ENCODE data around the gene ABLIM2.
"Not testable (repeated sequence)": the region's sequence is repeated elsewhere in the genome, so short reads cannot be mapped to it uniquely, and the experiment has no call there.

ABLIM2 gene

DNA sequence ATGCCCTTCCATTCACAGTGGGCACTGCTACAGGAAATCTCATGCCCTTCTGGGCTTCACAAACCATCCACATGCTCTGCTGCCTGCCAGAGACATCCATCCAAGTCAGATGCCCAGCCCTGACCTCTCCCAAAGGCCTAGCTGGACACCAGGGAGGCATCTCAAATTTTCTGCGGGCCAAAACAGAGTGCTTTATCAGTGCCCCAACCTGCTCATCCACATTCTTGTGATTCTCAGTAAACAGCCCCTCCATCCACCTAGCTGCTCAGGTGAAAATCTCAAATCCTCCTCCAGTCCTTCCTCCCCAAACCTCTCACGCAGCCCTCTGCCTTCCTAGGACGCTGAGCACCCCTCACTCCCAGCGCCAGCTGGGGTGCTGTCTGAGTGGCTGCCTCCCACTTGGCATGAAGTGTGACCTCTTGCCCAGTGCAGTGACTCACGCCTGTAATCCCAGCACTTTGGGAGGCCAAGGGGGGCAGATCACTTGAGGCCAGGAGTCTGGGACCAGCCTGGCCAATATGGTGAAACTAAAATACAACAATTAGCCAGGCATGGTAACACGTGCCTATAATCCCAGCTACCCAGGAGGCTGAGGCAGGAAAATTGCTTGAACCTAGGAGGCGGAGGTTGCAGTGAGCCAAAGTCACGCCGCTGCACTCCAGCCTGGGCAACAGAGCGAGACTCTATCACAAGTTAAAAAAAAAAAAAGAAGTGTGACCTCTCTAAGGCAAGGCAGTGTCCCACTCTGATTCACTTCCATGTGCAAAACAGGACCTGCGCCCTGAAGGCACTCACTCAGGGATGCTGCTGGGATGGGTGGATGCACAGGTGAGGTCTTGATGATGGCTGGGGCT, 217.3 kb downstream of the ABLIM2 start:
- DNase-seq (ENCODE audit: low read depth in 2 of 2): no peak

DNA sequence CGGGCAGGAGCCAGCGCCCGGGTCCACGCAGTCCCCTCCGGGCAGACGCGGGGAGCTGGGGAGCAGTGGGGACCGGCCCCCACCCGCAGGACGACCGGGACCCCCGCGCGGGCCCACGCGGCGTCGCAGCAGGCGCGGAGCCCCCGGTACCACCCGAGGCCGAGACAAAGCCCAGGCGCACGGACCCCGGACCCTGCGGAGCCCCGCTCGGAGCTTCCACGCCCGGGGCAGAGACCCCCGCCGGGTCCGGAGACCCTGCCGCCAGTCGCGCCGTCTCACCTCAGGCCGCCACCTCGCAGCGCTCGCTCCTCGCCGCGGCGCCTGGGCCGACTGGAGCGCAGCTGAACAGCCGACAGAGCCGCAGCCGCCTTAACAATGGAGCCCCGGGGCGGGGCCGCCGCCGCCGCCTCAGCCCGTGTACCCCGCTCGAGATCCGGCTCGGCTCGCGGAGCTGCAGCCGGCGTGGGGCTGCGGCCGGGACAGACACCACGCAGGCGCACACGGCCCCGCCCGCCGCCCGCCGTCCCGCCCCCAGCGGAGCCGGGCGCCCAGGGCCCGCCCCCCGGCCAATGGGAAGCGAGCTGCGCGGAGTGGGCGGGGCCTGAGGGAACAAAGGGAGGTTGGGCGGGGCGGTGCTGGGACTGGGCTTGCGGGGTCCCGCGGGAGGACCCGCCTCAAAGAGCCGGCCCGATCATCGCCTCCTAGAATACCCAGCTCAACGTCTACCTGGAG, 219.1 kb downstream of the ABLIM2 start, which contains the start of gene AFAP1:
TSS of gene AFAP1 (minus strand) at position 485 of the 732 bp plus-strand sequence. CDS start 67,783 bp downstream, outside the sequence.
- peak; percentile 66 to 79 for DNase-seq (ENCODE audit: low read depth in 2 of 2)

DNA sequence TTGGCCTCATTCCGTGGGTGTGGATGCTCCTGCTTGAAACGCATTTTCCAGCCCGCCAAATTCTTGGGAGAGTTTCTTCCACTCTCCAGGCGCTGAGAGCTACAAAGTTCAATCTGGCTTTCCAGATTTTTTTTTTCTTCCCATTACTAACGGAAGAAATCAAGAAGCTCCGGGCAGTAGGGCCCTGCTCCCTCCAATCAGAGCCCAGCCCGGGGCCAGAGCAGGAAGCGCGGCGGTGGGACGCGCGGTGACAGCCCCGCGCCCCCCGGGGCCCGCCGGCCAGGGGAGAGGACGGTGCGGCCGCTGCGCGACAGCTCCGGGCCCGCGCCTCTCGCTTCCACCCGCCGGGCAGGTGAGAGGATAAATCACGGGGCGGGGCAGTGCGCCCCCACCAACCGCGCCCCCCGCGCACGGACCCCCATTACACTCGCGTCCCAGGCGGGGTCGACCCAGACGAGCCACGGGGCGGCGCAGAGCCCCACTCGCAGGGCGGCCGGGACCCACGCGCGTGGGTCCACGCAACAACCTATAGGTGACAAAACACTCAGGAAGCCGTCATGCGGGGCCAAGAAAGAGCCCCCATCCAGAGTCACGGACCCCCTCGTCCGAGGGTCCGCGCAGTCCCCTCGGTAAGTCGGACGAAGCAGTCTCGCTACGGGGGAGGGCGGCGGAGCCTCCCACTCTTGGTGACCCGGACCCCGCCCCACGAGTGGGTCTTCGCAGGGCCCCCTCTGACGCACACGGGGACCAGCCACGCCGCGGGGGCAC, 219.8 kb downstream of the ABLIM2 start:
- DNase-seq (ENCODE audit: low read depth in 2 of 2): no peak

DNA sequence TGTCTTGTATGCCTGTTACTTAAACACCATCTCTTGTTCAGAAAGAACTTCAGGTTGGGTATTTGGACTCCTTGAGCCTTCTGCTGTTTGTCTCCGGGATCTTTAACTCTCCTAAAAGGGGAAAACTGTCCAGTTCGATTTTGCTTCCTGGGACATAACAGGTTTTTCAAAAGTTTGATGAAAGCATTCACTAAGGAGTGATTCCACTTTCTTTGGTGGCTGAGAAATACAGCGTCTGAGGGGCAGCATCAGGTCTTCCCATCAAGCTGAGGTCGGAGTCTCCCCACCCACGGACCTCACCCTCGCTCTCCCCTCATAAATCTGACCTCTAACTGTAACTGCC, 220.4 kb downstream of the ABLIM2 start:
- DNase-seq (ENCODE audit: low read depth in 2 of 2): no peak

DNA sequence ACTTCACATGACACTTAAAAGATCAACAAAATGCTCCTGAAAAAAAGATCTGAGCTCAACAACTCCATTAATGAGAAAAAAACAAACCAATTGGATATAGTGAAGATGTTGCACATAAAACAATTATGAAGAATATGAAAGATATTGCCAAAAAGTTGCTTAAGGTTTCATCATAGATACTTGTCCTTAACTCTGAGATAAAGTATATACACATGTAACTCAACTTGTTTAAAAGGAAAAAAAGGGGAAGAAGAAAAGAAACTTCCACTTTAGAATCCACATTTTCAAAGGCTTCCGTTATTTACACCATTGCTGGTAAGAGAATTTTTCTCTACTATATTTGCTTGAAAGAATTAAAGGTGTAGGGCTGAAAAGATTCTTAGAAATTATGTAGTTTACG, 221.6 kb downstream of the ABLIM2 start:
- no peak for DNase-seq (ENCODE audit: low read depth in 2 of 2)

DNA sequence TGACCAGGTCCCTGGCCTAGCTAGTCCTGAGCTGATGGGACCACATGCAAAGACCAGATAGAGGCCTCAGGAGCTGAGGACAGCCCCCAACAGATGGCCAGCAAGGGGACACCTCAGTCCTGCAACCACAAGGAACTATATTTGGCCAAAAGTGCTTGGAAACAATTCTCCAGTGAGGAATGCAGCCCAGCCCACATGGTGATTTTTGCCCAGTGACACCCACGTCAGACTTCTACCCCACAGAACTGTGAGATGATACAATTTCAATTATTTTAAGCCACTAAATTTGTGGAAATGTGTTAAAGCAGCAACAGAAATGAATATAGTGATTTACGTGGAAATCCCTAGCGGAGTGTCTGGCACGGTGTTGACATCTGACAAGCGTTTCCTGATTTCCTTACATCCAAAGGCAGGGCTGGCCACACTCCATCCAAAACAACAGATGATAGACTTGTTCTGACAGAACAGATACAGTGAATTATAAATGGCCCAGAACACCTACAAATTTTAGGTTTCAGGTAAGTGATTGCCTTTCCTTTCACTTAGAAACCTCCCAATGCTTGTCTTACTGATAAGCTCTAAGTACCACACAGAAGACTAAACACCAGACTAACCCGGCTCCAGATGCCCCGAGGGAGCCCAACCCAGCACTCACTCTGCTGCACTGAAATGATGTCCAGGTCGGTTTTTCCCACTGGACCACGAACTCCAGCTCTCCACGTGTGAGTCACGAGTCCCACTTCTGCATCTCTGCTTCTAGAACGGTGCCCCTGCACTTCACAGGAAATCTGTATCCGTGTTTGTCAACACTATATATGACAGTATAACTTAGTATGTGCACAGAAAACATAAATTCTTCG, 224.7 kb downstream of the ABLIM2 start:
- DNase-seq (ENCODE audit: low read depth in 2 of 2): no peak

DNA sequence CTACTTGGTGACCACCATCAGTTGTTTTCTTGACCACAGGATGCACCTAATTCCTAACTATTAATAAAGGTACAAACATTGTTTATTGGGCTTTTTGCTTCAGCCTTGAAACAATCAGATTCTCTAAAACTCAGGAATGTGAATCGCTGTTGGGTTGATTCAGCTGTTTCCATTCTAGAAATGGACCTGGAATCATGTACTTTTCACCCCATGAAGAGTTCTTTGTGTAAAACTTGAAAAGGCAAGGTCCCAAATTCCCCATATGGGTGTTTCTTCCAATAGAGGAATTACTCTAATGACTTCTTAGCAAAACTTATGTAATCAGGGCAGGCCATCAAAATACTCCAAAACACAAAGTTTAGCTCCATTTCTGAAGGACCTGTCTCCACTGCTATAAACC, 226.3 kb downstream of the ABLIM2 start:
- no peak for DNase-seq (ENCODE audit: low read depth in 2 of 2)

DNA sequence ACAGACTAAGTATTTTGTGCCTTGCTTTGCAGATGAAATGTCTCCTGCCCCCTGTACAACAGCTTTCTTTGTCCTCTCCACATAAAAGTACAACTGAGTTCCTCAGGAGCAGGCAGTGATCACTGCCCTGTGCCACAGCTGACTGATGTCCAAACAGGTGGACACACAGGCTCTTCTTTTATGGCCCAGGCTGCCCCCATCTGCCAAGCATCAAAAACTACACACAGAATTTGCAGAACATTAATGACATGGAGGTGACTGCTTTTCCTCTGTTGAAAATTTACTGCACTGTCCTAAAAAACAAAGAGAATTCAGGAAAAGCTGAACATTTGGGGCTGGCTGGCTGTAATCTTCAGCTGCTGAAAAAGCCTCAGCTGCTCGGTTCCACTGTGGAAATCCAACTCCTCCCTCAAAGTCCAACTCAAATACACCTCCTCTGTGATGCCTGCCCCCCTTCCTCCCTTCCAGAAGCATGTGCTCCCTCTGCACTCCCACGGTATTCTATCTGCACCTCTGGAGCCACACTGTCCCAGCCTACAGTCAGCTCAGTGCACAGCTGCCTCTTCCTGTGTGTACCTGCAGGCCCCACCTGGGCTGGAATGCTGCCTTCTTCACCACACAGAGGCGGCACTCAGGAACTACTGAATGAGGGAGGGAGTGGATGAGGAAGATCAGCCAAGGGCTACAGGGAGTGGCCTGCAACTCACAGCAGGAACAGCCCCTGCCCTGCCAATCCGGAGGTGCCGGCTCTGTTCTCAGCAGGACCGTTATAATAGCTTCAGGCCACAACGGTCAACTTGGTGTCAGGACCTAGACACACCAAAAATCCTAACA, 229.3 kb downstream of the ABLIM2 start:
- DNase-seq (ENCODE audit: low read depth in 2 of 2): no peak

DNA sequence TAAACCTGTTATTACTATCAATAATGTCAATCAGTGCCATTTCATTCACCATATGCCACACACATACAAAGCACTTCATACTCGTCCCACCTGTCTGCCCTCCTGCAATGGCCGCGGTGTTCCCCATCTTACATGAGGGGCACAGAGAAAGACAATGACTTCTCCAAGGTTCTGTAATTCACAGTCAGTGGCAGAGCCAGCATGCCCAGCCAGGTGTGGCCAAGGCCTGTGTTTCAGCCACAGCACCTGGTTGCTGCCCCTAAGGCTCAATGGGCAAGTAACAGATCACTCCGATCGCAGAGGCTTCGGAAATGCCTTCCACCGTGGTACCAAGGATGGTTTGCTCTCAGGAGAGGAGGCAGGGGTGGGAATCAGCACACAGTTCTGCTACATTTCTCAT, 229.9 kb downstream of the ABLIM2 start:
- DNase-seq (ENCODE audit: low read depth in 2 of 2): no peak

DNA sequence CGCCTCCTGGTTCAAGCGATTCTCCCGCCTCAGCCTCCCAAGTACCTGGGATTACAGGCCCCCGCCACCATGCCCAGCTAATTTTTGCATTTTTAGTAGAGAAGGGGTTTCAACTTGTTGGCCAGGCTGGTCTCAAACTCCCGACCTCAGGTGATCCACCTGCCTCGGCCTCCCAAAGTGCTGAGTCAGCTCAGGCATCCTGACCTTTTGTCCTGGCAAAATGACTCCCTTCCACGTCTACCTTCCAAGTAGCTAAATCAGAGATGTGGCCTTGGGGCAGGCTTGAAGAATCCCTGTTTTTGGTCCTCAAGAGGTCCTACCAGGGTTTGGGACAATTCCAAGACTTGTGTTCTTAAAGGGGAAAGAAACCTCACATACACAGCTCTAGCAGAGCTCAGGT, 231.8 kb downstream of the ABLIM2 start:
- no peak for DNase-seq (ENCODE audit: low read depth in 2 of 2)

DNA sequence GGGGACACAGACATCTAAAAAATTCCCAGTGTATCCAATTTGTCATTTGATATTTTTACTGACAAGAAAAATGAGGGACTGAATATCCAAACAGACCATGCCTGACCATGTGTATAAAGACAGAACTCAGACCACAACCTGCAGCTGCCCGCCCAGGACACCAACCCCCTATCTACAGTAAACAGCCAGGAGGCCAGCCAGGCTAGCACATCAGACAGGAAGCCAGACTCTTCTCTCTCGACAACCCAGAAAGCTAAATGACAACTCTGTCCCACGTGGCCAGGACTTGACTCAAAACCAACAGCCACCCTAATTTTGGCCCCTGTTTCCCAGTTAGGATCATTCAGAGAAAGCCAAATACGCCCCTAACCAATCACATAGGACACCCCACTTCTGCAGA, 234.0 kb downstream of the ABLIM2 start:
- no peak for DNase-seq (ENCODE audit: low read depth in 2 of 2)

DNA sequence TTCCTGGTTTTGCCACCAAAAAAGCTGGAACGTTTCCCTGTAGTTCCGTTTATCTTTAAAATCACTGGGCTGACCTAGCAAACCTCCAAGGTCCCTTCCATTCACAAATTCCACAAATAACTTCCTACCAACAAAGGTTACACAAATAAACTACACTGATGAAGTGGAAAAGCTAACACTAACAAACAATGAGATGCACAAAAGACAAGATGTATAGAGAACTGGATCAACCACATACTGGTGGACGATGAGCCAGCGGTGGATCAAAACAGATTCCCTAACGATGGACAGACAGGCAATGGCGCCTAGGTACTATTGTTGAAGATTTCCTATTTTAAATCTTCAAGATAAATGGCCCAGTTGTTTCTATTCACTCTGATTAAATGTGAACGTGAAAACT, 234.4 kb downstream of the ABLIM2 start:
- no peak for DNase-seq (ENCODE audit: low read depth in 2 of 2)

DNA sequence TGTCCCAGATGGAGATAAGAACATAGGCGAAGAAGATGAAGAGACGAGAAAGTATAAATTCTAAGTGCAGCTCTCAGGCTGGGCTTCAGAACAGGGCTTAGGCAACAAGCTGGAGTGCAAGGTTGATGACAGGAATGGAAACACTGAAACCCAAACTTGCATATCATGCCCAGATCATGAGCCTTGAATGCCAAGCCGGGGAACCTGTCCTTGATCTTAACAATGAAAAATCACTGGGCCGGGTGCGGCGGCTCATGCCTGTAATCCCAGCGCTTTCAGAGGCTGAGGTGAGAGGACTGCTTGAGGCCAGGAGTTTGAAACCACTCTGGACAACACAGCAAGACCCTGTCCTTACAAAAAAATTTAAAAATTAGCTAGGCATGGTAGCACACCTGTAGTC, 236.1 kb downstream of the ABLIM2 start:
- DNase-seq (ENCODE audit: low read depth in 2 of 2): no peak

DNA sequence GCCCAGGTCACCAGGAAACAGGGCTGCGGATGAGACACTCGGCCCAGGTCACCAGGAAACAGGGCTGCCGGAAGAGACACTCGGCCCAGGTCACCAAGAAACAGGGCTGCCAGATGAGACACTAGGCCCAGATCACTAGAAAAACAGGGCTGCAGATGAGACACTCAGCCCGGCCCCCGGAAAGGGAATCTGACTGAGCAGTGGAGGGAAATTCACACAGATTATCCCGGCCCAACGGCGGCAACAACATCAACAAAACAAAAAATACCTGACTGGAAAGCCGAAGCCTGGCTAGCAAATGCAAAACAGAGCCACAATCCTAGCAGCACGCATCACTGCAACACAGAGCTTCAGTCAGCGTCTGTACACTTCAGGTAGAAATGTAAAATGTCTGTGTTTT, 239.6 kb downstream of the ABLIM2 start:
- DNase-seq (ENCODE audit: low read depth in 2 of 2): no peak

DNA sequence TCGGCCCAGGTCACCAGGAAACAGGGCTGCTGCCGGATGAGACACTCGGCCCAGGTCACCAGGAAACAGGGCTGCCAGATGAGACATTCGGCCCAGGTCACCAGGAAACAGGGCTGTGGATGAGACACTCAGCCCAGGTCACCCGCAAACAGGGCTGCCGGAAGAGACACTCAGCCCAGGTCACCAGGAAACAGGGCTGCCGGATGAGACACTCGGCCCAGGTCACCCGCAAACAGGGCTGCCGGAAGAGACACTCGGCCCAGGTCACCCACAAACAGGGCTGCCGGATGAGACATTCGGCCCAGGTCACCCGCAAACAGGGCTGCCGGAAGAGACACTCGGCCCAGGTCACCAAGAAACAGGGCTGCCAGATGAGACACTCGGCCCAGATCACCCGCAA, 240.4 kb downstream of the ABLIM2 start:
- DNase-seq (ENCODE audit: low read depth in 2 of 2): not testable (repeated sequence)

DNA sequence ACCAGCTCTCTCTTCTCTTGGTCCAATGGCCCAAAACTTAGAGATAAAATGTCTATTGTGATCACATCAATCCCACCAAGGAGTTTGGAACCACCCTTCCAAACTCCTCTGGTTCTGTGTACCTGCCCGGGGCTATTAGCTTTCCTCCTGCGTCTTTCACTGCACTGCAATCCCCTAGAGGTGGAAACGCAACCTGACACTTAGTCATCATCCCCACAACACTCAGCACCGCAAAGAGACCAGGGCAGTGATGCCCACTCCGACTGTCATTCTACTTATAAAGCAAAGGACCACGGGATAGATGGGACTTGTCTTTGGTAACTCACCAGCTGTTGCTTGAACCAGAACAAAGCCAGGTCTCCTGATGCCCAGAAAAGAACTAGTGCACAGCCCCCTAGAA, 240.9 kb downstream of the ABLIM2 start:
- DNase-seq (ENCODE audit: low read depth in 2 of 2): no peak

DNA sequence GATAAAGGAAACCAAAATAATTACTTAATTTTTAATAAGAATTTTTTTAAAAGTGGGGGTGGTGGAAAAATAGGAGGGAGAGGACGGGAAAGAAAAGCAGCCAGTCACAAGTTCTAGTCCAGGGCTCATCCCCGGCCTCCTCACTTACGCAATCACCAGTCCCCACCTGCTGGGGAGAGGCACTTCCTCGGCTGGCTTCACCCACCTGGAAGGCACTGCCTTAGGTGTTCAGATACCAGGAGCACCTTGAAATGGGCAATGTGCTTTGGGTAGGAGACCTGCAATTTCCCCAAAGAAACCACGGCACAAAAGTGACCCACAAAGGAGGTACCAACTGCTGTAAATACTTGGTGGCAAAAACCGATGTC, 242.8 kb downstream of the ABLIM2 start:
- DNase-seq (ENCODE audit: low read depth in 2 of 2): no peak

Measured in activated CD8-positive, alpha-beta memory T cell treated with anti-CD3 and anti-CD28 coated beads for 4 hours (primary cell).